ENCODE results near the gene GPR179. TPM values are rescaled to one million over a fixed set of nuclear protein-coding genes. Genes with fewer than 3 reads are reported as not detected.

The GPR179 gene
- total RNA-seq, 1 experiment from 2014 or later, result 0.03 TPM

DNA sequence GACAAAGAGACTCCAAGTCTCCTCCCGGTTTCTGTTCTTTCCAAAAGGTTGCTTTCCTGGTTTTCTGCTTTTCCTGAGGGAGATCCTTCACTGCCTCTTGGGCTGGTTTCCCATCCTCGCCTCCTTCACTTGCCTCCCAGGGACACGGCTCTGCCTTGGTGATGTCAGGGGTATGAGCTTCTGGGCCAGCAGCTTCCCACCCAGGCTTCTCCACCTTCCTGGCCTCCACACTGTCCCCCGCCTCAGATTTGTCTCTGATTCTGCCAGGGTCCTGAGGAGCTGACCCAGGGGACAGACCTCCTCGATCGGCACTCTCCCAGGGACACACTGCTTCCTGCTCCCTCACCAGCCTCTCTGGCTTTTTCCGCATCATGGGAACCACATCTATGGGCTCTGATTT lies 14.5 kb downstream of the GPR179 start:
- H3K4me3 ChIP-seq (ENCODE audit: low read depth in 2 of 2, low read length in 2 of 2), result no peak overlapping the region
- no peaks in the 10 kb centered on the region for H3K27me3 ChIP-seq (ENCODE audit: control insufficient read depth, insufficient read depth, low read length)
- DNase-seq (ENCODE audit: low read depth, low spot score) (no peak), ATAC-seq (no peak)
- H3K27ac ChIP-seq (ENCODE audit: low read length), result no peak overlapping the region
- no peaks in the 10 kb centered on the region for H3K36me3 ChIP-seq (ENCODE audit: control insufficient read depth, insufficient read depth, low read length)
- ChIA-PET CTCF (interaction anchor here (0.6 kb wide), 1 partner anchor 20 kb away, joined by 3 read pairs; no protein-coding TSS in a partner anchor), POLR2A (no interaction called here)
- in situ Hi-C loops (cut with HindIII; ENCODE audit: low pct_unique_long_range_greater_than_20kb, low sequenced_read_pairs) (no loop called here), intact Hi-C loops (cut with micrococcal nuclease; ENCODE audit: unreplicated experiment) (no loop called here)
- H3K9me3 ChIP-seq (ENCODE audit: control insufficient read depth, insufficient read depth, low read depth, low read length), result no peaks in the 10 kb centered on the region
- H3K4me1 ChIP-seq (ENCODE audit: control insufficient read depth, insufficient read depth, low read length), result no peaks in the 10 kb centered on the region
- BruUV-seq (replicated peaks), result no TSS peak
- TF ChIP-seq TCF7L2 (IDR thresholded peaks at IDR 0.05; ENCODE audit: low read depth, low read length), result no peak
- no peak for TF ChIP-seq POLR2AphosphoS5 (IDR thresholded peaks at IDR 0.05; ENCODE audit: low read depth, low read length)
- TF ChIP-seq, protein P1, sequence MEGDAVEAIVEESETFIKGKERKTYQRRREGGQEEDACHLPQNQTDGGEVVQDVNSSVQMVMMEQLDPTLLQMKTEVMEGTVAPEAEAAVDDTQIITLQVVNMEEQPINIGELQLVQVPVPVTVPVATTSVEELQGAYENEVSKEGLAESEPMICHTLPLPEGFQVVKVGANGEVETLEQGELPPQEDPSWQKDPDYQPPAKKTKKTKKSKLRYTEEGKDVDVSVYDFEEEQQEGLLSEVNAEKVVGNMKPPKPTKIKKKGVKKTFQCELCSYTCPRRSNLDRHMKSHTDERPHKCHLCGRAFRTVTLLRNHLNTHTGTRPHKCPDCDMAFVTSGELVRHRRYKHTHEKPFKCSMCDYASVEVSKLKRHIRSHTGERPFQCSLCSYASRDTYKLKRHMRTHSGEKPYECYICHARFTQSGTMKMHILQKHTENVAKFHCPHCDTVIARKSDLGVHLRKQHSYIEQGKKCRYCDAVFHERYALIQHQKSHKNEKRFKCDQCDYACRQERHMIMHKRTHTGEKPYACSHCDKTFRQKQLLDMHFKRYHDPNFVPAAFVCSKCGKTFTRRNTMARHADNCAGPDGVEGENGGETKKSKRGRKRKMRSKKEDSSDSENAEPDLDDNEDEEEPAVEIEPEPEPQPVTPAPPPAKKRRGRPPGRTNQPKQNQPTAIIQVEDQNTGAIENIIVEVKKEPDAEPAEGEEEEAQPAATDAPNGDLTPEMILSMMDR (IDR thresholded peaks at IDR 0.05), result no peak
- TF ChIP-seq, protein P2, sequence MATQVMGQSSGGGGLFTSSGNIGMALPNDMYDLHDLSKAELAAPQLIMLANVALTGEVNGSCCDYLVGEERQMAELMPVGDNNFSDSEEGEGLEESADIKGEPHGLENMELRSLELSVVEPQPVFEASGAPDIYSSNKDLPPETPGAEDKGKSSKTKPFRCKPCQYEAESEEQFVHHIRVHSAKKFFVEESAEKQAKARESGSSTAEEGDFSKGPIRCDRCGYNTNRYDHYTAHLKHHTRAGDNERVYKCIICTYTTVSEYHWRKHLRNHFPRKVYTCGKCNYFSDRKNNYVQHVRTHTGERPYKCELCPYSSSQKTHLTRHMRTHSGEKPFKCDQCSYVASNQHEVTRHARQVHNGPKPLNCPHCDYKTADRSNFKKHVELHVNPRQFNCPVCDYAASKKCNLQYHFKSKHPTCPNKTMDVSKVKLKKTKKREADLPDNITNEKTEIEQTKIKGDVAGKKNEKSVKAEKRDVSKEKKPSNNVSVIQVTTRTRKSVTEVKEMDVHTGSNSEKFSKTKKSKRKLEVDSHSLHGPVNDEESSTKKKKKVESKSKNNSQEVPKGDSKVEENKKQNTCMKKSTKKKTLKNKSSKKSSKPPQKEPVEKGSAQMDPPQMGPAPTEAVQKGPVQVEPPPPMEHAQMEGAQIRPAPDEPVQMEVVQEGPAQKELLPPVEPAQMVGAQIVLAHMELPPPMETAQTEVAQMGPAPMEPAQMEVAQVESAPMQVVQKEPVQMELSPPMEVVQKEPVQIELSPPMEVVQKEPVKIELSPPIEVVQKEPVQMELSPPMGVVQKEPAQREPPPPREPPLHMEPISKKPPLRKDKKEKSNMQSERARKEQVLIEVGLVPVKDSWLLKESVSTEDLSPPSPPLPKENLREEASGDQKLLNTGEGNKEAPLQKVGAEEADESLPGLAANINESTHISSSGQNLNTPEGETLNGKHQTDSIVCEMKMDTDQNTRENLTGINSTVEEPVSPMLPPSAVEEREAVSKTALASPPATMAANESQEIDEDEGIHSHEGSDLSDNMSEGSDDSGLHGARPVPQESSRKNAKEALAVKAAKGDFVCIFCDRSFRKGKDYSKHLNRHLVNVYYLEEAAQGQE (IDR thresholded peaks at IDR 0.05; ENCODE audit: insufficient read depth in 1 of 2, low read depth in 2 of 2, low read length in 1 of 2), result no peak
- TF ChIP-seq SIN3A (IDR thresholded peaks at IDR 0.05; ENCODE audit: borderline replicate concordance, insufficient read depth, low read depth, low read length), result no peak

DNA sequence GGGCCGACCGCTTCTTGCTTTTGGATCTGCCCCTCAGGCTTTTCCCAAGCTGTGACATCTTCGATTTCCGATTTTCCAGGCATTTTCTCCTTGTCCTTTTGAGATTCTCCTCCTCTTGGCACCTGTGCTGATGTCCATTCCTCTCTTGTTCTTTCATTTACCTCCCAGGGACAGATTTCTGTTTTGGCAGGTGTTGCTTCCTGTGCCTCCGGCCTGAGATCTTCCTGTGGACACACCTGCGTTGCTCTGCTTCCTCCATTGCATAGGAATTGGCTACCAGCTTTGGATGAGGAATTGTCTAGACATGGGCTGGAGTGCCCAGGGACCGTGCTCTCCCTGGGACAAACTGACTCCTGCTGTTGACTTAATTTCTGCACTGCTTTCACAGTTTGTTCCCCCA lies 15.1 kb downstream of the GPR179 start:
- ChIA-PET CTCF (no interaction called here), POLR2A (no interaction called here)
- in situ Hi-C loops (cut with HindIII; ENCODE audit: low pct_unique_long_range_greater_than_20kb, low sequenced_read_pairs) (no loop called here), intact Hi-C loops (cut with micrococcal nuclease; ENCODE audit: unreplicated experiment) (no loop called here)
- no peaks in the 10 kb centered on the region for H3K9me3 ChIP-seq (ENCODE audit: control insufficient read depth, insufficient read depth, low read depth, low read length)
- H3K36me3 ChIP-seq (ENCODE audit: control insufficient read depth, insufficient read depth, low read length), result no peaks in the 10 kb centered on the region
- H3K27ac ChIP-seq (ENCODE audit: low read length), result no peak overlapping the region
- no peaks in the 10 kb centered on the region for H3K4me1 ChIP-seq (ENCODE audit: control insufficient read depth, insufficient read depth, low read length)
- no TSS peak for BruUV-seq (replicated peaks)
- no peak overlapping the region for H3K4me3 ChIP-seq (ENCODE audit: low read depth in 2 of 2, low read length in 2 of 2)
- TF ChIP-seq, protein P2 (IDR thresholded peaks at IDR 0.05; ENCODE audit: insufficient read depth in 1 of 2, low read depth in 2 of 2, low read length in 1 of 2), result no peak
- no peak for TF ChIP-seq POLR2AphosphoS5 (IDR thresholded peaks at IDR 0.05; ENCODE audit: low read depth, low read length)
- TF ChIP-seq, protein P1 (IDR thresholded peaks at IDR 0.05), result no peak
- TF ChIP-seq TCF7L2 (IDR thresholded peaks at IDR 0.05; ENCODE audit: low read depth, low read length), result no peak
- DNase-seq (ENCODE audit: low read depth, low spot score), result no peak
- no peak for ATAC-seq
- no peaks in the 10 kb centered on the region for H3K27me3 ChIP-seq (ENCODE audit: control insufficient read depth, insufficient read depth, low read length)
